CD4-positive, alpha-beta T cell treated with Interleukin-15 for 1 hour (primary cell): ENCODE measurements around the gene UBN1.

Experiments
- DNase-seq: peaks from one replicate; pipeline ENCODE4 v3.0.0-alpha.2; 2020

UBN1 gene

DNA sequence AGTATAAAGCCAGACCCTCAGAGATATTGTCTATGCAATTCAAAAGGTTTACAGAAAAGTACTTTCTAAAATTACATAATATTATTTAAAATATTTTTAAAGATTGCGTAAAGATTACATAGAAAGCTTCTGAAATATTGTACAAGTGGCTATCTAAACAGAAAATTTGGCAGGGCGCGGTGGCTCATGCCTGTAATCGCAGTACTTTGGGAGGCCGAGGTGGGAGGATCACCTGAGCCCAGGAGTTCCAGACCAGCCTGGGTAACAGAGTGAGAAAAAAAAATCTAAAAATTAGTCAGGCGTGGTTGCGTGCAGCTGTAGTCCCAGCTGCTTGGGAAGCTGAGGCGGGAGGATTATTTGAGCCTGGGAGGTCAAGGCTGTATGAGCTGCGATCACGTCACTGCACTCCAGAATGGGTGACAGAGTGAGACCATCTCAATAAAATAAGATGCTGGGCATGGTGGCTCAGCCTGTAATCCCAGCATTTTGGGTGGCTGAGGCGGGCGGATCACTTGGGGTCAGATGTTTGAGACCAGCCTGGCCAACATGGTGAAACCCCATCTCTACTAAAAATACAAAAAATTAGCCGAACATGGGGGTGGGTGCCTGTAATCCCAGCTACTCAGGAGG, 18.1 kb downstream of the UBN1 start:
- no peak for DNase-seq

GRCh38 chr16:4866586-4866985, 19.3 kb downstream of the UBN1 start:
- DNase-seq, result no peak

- no peak for DNase-seq
Observed at GRCh38 chr16:4868026-4868425, 20.7 kb downstream of the UBN1 start.

DNA sequence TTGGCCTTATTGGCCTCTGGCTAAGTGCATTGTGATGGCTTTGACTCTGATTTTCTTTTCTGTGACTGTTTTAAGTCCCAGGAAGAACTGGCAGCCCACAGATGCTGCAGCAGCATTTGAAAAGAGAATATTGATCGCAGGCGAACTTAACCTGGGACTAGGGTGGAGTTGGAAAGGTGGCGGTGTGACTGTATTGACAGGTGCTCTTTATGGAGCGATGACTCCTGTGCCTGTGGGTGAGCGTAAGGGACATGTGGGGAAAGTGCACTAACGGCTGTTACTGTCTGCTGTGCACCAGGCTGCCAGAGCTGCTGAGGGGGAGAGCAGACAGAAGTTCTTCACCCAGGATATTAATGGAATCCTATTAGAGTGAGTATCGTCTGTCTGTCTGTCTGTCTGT, 21.3 kb downstream of the UBN1 start:
- no peak for DNase-seq

DNA sequence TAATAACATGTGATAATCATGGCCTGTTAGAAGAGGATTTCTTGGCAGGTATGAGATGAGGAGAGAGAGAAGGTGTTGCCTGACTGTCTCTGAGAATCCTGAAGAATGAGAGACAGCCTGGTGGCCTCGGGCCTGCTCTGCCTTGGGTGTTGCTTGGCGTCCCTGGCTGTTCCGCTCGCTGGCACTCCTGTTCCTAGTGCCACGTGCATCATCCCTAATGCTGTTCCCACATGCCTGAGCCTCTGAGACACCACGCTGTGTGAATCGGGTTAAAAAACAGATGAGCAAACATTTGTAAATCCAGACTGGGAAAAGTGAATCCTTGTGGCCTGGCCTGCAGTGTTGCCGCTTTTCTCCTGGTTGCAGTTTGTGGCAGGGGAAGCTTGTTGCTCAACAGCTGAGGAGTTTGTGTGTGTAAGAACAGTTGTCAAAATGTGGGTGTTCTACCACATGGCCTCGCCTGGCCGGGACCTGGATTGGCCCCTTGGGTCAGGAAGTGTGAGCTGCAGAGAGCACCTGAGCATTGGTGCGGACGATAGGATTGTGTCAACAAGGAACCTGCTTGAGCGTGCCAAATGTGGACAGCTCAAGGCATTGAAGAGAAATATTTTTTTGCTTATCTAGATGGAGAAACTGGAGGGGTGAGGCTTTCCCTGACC, 22.0 kb downstream of the UBN1 start:
- no peak for DNase-seq

GRCh38 chr16:4870138-4870671, 22.9 kb downstream of the UBN1 start:
- DNase-seq, result no peak

GRCh38 chr16:4871071-4871470, 23.8 kb downstream of the UBN1 start:
- no peak for DNase-seq

DNA sequence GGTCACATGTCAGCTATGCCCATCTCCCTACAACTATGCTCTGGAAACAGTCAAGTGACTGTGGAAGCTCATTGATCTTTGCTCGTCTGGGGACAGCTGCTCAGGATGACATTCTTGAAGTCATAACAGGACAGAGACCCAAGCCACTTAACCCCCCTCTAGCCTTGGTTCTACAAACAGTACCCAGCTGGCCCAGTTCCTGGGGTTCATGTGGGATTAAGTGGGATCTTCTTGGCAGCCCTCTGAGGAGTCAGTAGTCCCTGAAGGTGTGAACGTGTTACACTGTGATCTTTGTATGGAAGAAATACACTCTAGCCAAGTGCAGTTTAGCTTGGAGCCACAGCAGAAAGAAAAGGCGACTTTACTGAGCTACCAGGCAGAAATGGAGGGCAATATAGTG, 25.8 kb downstream of the UBN1 start:
- DNase-seq, result no peak

- DNase-seq, result no peak
Observed at GRCh38 chr16:4874666-4875065, 27.4 kb downstream of the UBN1 start.

GRCh38 chr16:4876646-4877379, 29.5 kb downstream of the UBN1 start:
- DNase-seq, result no peak

DNA sequence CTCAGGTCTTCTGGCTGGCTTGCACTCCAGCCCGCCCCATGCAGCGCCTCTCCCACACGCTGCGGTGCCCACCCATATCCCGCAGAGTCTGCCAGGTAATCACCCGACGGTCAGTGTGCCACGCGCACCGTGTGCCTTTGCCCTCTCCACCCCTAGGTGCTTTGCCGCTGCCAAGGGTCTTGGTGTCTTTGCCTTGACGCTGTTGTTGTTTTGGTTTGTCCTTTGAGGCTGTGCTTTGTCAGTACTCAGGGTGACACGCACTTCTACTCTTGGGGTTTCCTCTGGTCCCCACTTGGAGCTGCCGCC, 30.1 kb downstream of the UBN1 start:
- DNase-seq, result no peak

DNA sequence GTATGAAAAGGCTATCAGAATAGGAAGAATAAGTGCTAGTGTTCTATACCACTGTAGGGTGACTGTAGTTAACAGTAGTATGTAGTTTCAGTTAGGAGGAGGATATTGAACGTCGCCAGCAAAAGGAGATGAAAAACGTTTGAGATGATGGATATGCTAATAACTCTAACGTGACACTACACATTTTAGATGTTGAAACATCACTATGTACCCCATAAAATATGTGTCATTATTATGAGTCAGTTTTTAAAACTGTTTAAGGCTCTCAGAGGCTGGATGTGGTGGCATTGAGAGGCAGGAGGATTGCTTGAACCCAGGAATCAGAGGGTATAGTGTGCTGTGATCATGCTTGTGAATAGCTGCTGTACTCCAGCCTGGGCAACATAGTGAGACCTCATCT, 31.8 kb downstream of the UBN1 start:
- DNase-seq, result no peak

GRCh38 chr16:4880006-4880580, 32.8 kb downstream of the UBN1 start:
- no peak for DNase-seq

DNA sequence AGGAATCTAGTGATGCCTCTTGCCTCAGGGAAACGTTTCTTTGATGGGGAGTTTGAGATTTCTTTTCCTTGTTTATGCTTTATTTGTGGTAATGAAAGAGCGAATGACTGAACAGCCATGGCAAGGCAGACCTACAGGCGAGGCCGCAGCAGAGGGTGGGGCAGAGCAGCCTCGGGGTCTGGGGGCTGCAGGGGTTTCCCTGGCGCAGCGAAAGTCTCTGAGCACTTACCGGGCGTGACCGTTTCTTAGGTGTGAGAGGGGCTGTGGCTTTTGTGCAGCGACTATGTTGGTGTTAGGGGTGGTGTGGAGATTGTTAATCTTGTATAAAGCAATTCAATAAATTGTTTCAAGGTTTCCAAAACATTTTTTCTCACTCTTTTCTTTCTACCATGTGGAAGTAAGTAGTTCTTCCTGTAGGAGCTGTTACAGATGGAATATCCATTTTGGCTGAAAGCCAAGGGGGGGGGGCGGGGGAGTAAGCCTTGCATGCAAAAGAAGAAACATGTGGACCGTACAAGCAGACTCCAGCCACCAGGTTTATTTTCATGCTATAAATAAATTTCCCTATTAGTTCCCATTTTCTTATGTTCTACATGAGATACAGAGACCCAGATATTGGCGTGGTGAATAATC, 34.8 kb downstream of the UBN1 start:
- DNase-seq, result no peak

DNA sequence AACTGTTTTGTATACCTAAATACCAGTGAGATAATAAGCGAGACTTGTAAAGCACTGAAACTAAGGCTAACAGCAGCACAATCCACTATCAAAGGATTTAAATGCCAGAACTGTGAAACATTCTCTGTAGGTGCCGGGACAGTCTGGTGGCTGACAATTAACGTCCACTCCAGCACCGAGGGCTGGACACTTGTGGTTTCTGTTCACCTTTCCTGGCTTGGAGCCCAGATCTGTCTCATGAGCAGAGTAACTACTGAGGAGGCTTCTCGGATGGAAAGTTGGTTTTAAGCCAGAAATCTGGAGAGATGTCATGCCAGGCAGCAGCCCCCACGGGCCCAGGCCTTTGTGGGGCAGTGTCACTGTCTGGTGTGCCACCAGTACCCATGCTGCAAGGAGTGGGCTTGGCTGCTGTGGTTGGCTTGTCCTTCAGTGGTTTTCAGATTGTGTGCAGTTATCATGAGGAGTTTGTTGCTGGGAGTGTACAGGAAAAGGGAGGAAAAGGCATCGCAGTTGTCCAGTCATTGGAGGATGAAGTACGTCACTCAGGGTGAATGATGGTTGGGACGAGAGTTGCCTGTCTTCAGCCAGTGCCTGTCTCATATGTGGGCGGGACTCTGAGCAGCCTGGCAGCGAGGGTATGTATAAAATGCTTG, 35.5 kb downstream of the UBN1 start:
- DNase-seq, result no peak

DNA sequence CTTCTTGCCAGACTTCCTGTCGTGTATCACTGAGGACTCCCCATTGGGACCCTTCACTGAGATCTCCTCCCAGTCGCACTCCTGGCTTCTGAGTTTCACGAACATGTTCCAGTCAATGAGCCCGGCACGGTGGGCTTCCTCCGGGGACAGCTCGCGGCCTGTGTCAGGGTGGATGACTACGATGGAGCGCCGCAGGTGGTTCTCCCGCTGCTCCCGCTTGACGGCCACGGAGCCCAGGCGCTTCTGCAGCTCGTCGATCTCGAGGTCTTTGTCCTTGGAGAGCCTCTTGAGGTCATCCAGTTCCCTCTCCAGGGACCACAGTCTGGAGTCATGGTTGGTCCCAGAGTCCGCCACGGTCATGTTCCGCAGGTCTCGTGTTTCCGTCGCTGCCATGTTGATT, 36.2 kb downstream of the UBN1 start:
- DNase-seq, result no peak

DNA sequence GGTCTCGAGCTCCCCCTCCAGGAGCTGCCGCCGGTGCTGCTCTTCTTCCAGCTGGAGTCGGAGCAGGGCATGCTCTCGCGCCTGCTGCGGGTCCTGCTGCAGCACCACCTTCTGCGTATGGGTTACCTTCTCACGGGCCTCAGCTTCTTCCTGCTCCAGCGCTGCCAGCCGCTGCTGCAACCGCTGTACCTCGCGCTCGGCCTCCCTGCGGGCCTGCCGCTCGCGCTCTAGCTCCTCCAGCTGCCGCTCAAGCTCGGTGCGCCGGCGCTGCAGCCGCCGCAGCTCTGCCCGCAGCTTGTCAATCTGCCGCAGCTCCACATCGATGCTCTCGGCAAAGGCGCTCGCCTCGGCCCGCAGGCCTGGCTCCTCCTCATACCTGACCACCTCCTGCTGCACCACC, 36.9 kb downstream of the UBN1 start:
- DNase-seq, result no peak

GRCh38 chr16:4884972-4885874, 37.9 kb downstream of the UBN1 start:
- DNase-seq, result no peak

DNA sequence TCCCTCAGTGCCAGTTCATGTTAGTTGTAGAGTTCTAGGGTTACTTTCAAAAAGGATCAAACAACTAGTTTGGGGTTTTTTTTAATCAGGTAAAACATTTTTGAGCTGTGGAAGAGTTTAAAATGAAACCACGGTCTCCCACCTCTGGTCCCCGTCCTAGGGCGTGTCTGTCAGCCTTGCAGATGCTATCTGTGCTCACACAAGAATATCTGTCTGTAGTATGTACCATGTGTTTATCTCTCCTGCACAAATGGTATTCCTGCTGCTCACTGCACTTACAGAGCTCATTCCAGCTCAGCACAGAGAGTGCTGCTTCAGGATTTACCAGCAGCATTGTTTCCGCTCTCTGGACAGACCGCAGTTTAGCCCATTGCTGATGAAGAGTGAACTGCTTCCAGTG, 38.9 kb downstream of the UBN1 start:
- no peak for DNase-seq

DNA sequence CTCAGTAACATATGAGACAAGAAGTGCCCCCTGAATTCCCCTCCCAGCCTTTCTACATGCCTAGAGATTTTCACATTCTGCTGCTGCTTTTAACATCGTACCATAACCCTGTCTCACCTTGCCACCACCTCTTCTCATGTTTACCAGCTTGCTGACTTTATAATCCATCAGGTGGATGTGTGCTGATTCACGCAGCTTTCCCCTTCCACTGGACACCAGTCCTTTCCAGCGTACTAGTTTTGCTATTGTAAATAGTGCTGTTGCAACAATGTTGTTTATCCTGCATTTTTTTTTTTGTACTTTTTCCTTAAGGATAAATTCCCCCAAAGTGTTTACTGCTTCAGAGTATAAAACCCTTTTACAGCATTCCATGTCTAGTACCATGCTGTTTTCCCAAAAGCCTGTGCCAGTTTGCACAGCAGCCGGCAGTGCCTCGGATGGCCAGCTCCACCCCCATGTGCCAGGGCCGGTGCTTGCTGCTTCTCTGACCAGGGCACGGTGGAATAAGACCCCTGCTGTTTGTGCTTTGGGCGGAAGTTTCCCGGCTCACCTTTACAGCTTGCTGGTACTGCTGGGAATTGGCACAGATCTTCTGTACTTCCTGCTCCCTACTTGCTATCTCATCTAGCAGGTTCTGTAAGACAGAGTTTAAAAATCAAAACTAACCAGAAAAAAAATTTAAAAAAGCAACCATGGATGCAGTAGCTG, 41.3 kb downstream of the UBN1 start:
- DNase-seq, result no peak

- no peak for DNase-seq
Observed at GRCh38 chr16:4890026-4890425, 42.7 kb downstream of the UBN1 start.
